ENCODE results near the gene NR6A1.

GRCh38 chr9:124743686-124744348 lies 27.3 kb downstream of the NR6A1 start:
- TF ChIP-seq POLR2A (IDR thresholded peaks at IDR 0.05; ENCODE audit: low read depth, low read length) (no peak), POLR2AphosphoS5 (IDR thresholded peaks at IDR 0.05; ENCODE audit: low read depth, low read length) (no peak), TAF1 (IDR thresholded peaks at IDR 0.05; ENCODE audit: borderline replicate concordance, low read depth, low read length) (no peak)

Data from GM12892 (cell line).